ENCODE results near the gene CCP110. TPM values are rescaled to one million over a fixed set of nuclear protein-coding genes. Genes with fewer than 3 reads are reported as not detected.

The CCP110 gene
- total RNA-seq, 1 experiment from 2014 or later, result 5.4 TPM

DNA sequence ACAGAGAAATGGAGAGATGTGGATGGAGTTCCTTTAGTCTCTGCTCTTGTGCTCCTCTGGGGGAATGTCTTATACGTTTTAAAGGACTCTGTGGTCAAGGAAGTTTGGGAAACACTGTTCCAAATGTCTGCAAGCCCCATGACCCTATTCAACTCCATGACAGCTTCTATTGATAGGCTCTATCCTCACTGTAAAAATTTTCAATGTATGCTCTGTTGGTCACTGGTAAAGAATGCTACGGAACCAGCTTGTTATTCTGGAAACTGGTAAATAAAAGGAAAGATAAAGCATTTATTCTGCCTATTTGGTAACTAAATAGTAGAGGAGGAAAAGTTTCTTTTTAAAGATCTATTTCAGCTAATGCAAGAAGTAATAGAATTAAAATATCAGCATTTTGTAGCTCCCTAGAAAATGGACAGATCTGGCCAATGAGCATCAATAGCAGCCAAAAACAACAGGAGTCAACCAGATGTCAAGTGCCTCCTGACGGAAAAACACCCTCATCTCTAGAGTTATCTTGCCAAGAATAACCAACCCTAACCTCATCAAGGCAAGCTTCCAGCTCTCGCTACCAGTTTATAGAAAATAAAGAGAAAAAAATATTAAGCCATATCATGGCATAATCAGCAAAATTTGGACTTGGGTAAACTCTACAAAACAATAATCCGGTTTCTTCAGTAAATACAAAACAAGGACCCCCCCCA, 18.0 kb upstream of the CCP110 start:
- no TSS peak for BruUV-seq (replicated peaks)
- Histone ChIP-seq H2AFZ (ENCODE audit: low read length) (no peak overlapping the region), H3K9me2 (replicated peaks; ENCODE audit: low read length) (no peaks in the 10 kb centered on the region), H3K4me1 (ENCODE audit: insufficient read depth, low read length) (peaks cover 38% of the 10 kb centered on the region), H3K36me3 (ENCODE audit: low read depth, low read length) (peaks cover 33% of the 10 kb centered on the region; the same call in 1 of the 2 replicates), H4K20me1 (ENCODE audit: low read length) (no peaks in the 10 kb centered on the region), H3K9me3 (ENCODE audit: low read length) (no peaks in the 10 kb centered on the region), H3K79me2 (ENCODE audit: low read length) (no peaks in the 10 kb centered on the region), H3K4me3 (ENCODE audit: low read length) (peak overlapping the region; percentile 32; the same call in 1 of the 2 replicates), H3K27ac (ENCODE audit: low read length) (peak overlapping the region; percentile 80), H3K9ac (ENCODE audit: low read length) (no peak overlapping the region; the same call in 1 of the 2 replicates), H3F3A (ENCODE audit: low read length, unreplicated experiment) (no peaks in the 10 kb centered on the region), H3K4me2 (ENCODE audit: low read length) (peak overlapping the region; percentile 54), H3K27me3 (ENCODE audit: low read length) (no peaks in the 10 kb centered on the region)
- TF ChIP-seq CTCF (conservative IDR thresholded peaks at IDR 0.05; ENCODE audit: low read depth, low read length) (no peak), EZH2 (IDR thresholded peaks at IDR 0.05; ENCODE audit: low read length, unreplicated experiment) (no peak), EZH2phosphoT487 (IDR thresholded peaks at IDR 0.05; ENCODE audit: borderline replicate concordance, low read length) (no peak)
- CTCF ChIA-PET, result no interaction called here
- intact Hi-C loops (cut with micrococcal nuclease), result loop anchor here (10.0 kb wide), 1 partner anchor 421 kb away; no protein-coding TSS in a partner anchor
- peak; percentile 82 for DNase-seq
- POLR2A ChIA-PET (ENCODE audit: unreplicated experiment), result interaction anchor here (0.7 kb wide), 1 partner anchor 11 kb away, joined by 3 read pairs; no protein-coding TSS in a partner anchor
- peak; percentile 62 for ATAC-seq

DNA sequence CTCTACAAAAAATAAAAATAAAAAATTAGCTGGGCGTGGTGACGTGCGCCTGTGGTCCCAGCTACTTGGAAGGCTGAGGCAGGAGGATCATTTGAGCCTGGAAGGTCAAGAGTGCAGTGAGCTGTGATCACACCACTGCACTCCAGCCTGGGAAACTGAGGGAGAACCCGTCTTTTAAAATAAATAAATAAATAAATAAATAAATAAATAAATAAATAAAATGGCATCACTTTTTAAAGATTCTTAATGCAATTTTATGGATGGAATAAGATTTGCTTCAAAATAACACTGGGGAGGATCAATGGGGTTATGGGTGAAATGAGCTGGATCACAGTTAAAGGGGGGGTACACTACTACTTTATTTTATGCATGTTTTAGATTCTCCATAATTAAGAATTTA, 16.8 kb upstream of the CCP110 start:
- CTCF ChIA-PET, result no interaction called here
- POLR2A ChIA-PET (ENCODE audit: unreplicated experiment), result no interaction called here
- TF ChIP-seq CTCF (conservative IDR thresholded peaks at IDR 0.05; ENCODE audit: low read depth, low read length), result no peak
- no peak for TF ChIP-seq EZH2 (IDR thresholded peaks at IDR 0.05; ENCODE audit: low read length, unreplicated experiment)
- TF ChIP-seq EZH2phosphoT487 (IDR thresholded peaks at IDR 0.05; ENCODE audit: borderline replicate concordance, low read length), result no peak
- no peak overlapping the region for H3K4me2 ChIP-seq (ENCODE audit: low read length)
- H3K36me3 ChIP-seq (ENCODE audit: low read depth, low read length), result peaks cover 28% of the 10 kb centered on the region; the same call in 1 of the 2 replicates
- no peak overlapping the region for H3K4me3 ChIP-seq (ENCODE audit: low read length)
- H3K27me3 ChIP-seq (ENCODE audit: low read length), result no peaks in the 10 kb centered on the region
- no peak overlapping the region for H3K9ac ChIP-seq (ENCODE audit: low read length)
- intact Hi-C loops (cut with micrococcal nuclease), result loop anchor here (10.0 kb wide), 1 partner anchor 422 kb away; no protein-coding TSS in a partner anchor
- no peak for DNase-seq
- H3K79me2 ChIP-seq (ENCODE audit: low read length), result no peaks in the 10 kb centered on the region
- H3K9me2 ChIP-seq (replicated peaks; ENCODE audit: low read length), result no peaks in the 10 kb centered on the region
- no peak overlapping the region for H2AFZ ChIP-seq (ENCODE audit: low read length)
- H3K4me1 ChIP-seq (ENCODE audit: insufficient read depth, low read length), result peaks cover 38% of the 10 kb centered on the region
- no peaks in the 10 kb centered on the region for H3K9me3 ChIP-seq (ENCODE audit: low read length)
- no TSS peak for BruUV-seq (replicated peaks)
- ATAC-seq, result no peak
- H3F3A ChIP-seq (ENCODE audit: low read length, unreplicated experiment), result no peaks in the 10 kb centered on the region
- H4K20me1 ChIP-seq (ENCODE audit: low read length), result no peaks in the 10 kb centered on the region
- no peak overlapping the region for H3K27ac ChIP-seq (ENCODE audit: low read length)

DNA sequence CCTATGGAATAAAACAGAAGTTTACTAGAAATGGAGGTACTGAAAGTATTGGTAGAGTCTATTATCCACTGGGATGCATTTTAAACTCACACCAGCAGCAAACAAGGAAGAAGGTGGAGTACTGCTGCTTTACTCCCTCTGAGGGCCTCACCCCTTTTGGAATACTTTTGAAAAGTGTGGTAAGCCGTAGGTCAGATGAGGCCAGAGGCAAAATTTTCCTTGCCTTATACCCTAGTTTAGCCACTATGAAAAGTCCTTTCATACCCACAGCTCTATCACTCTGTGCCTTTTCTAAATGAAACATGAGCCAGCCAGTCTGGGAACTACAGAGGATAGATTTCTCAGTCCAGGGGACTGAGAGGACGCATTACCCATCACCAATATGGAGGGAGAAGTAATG, 15.9 kb upstream of the CCP110 start:
- CTCF ChIA-PET, result no interaction called here
- H3F3A ChIP-seq (ENCODE audit: low read length, unreplicated experiment), result no peaks in the 10 kb centered on the region
- H3K4me2 ChIP-seq (ENCODE audit: low read length), result peak overlapping the region; percentile 46; the same call in 1 of the 2 replicates
- ATAC-seq (peak; percentile 75), DNase-seq (peak; percentile 48)
- TF ChIP-seq EZH2 (IDR thresholded peaks at IDR 0.05; ENCODE audit: low read length, unreplicated experiment) (no peak), EZH2phosphoT487 (IDR thresholded peaks at IDR 0.05; ENCODE audit: borderline replicate concordance, low read length) (no peak), CTCF (conservative IDR thresholded peaks at IDR 0.05; ENCODE audit: low read depth, low read length) (no peak)
- no peaks in the 10 kb centered on the region for H3K9me3 ChIP-seq (ENCODE audit: low read length)
- no TSS peak for BruUV-seq (replicated peaks)
- peaks cover 38% of the 10 kb centered on the region for H3K4me1 ChIP-seq (ENCODE audit: insufficient read depth, low read length)
- H3K9ac ChIP-seq (ENCODE audit: low read length), result no peak overlapping the region
- no peaks in the 10 kb centered on the region for H4K20me1 ChIP-seq (ENCODE audit: low read length)
- no peaks in the 10 kb centered on the region for H3K27me3 ChIP-seq (ENCODE audit: low read length)
- intact Hi-C loops (cut with micrococcal nuclease), result loop anchor here (10.0 kb wide), 1 partner anchor 423 kb away; no protein-coding TSS in a partner anchor
- POLR2A ChIA-PET (ENCODE audit: unreplicated experiment), result no interaction called here
- H3K9me2 ChIP-seq (replicated peaks; ENCODE audit: low read length), result no peaks in the 10 kb centered on the region
- no peak overlapping the region for H2AFZ ChIP-seq (ENCODE audit: low read length)
- H3K4me3 ChIP-seq (ENCODE audit: low read length), result no peak overlapping the region
- peaks cover 27% of the 10 kb centered on the region; the same call in 1 of the 2 replicates for H3K36me3 ChIP-seq (ENCODE audit: low read depth, low read length)
- no peaks in the 10 kb centered on the region for H3K79me2 ChIP-seq (ENCODE audit: low read length)
- peak overlapping the region; percentile 32 for H3K27ac ChIP-seq (ENCODE audit: low read length)
